ENCODE measurements around the gene PTPRG.

GRCh38 chr3:61790411-61790810 is 229.0 kb downstream of the PTPRG start:
- TF ChIP-seq CTCF (IDR thresholded peaks at IDR 0.05) (no peak), POLR2A (IDR thresholded peaks at IDR 0.05) (no peak)

All from adrenal gland (tissue), 5 donors.